ENCODE data around the gene OSCP1.

Gene OSCP1

GRCh38 chr1:36447450-36447849 is 2.8 kb downstream of the OSCP1 start:
- no peak overlapping the region for H3K4me3 ChIP-seq (ENCODE audit: low read depth in 1 of 2, low read length in 1 of 2)
- H3K27me3 ChIP-seq = no peaks in the 10 kb centered on the region
- H3K9me3 ChIP-seq = no peaks in the 10 kb centered on the region
- peak overlapping the region; percentile 80 for H3K27ac ChIP-seq
- H3K4me1 ChIP-seq (ENCODE audit: control insufficient read depth in 1 of 2, insufficient read depth in 1 of 2, low read depth in 1 of 2, low read length in 1 of 2) = peaks cover 51 to 53% of the 10 kb centered on the region in 2 experiments
- no peaks in the 10 kb centered on the region for H3K36me3 ChIP-seq
- TF ChIP-seq CTCF (IDR thresholded peaks at IDR 0.05) = no peak

- Histone ChIP-seq H3K9me3 (no peaks in the 10 kb centered on the region), H3K4me3 (ENCODE audit: low read depth in 1 of 2, low read length in 1 of 2) (peak overlapping the region; percentile 35 to 39), H3K27me3 (no peaks in the 10 kb centered on the region), H3K27ac (peak overlapping the region; percentile 80), H3K36me3 (no peaks in the 10 kb centered on the region), H3K4me1 (ENCODE audit: control insufficient read depth in 1 of 2, insufficient read depth in 1 of 2, low read depth in 1 of 2, low read length in 1 of 2) (peaks cover 52% of the 10 kb centered on the region in 2 experiments)
- no peak for TF ChIP-seq CTCF (IDR thresholded peaks at IDR 0.05)
These were observed 3.5 kb downstream of the OSCP1 start for GRCh38 chr1:36446746-36447145.

GRCh38 chr1:36446271-36446670 is 4.0 kb downstream of the OSCP1 start:
- TF ChIP-seq CTCF (IDR thresholded peaks at IDR 0.05) = peak; percentile 34
- peaks cover 47 to 48% of the 10 kb centered on the region in 2 experiments for H3K4me1 ChIP-seq (ENCODE audit: control insufficient read depth in 1 of 2, insufficient read depth in 1 of 2, low read depth in 1 of 2, low read length in 1 of 2)
- no peaks in the 10 kb centered on the region for H3K9me3 ChIP-seq
- no peaks in the 10 kb centered on the region for H3K36me3 ChIP-seq
- H3K27ac ChIP-seq = peak overlapping the region; percentile 80
- H3K27me3 ChIP-seq = no peaks in the 10 kb centered on the region
- peak overlapping the region; percentile 35 to 39 for H3K4me3 ChIP-seq (ENCODE audit: low read depth in 1 of 2, low read length in 1 of 2)

GRCh38 chr1:36443297-36443696 is 7.0 kb downstream of the OSCP1 start:
- Histone ChIP-seq H3K9me3 (no peaks in the 10 kb centered on the region), H3K27ac (no peak overlapping the region), H3K27me3 (no peaks in the 10 kb centered on the region), H3K36me3 (no peaks in the 10 kb centered on the region), H3K4me1 (ENCODE audit: control insufficient read depth in 1 of 2, insufficient read depth in 1 of 2, low read depth in 1 of 2, low read length in 1 of 2) (peaks cover 23 to 25% of the 10 kb centered on the region in 2 experiments), H3K4me3 (ENCODE audit: low read depth in 1 of 2, low read length in 1 of 2) (no peak overlapping the region)
- TF ChIP-seq CTCF (IDR thresholded peaks at IDR 0.05) = no peak

GRCh38 chr1:36442337-36442736 is 7.9 kb downstream of the OSCP1 start:
- no peaks in the 10 kb centered on the region for H3K9me3 ChIP-seq
- H3K4me1 ChIP-seq (ENCODE audit: control insufficient read depth in 1 of 2, insufficient read depth in 1 of 2, low read depth in 1 of 2, low read length in 1 of 2) = peaks cover 14 to 17% of the 10 kb centered on the region in 2 experiments
- no peak for TF ChIP-seq CTCF (IDR thresholded peaks at IDR 0.05)
- no peaks in the 10 kb centered on the region for H3K36me3 ChIP-seq
- no peak overlapping the region for H3K4me3 ChIP-seq (ENCODE audit: low read depth in 1 of 2, low read length in 1 of 2)
- H3K27ac ChIP-seq = no peak overlapping the region
- H3K27me3 ChIP-seq = no peaks in the 10 kb centered on the region

GRCh38 chr1:36440646-36441045 is 9.6 kb downstream of the OSCP1 start:
- Histone ChIP-seq H3K4me3 (ENCODE audit: low read depth in 1 of 2, low read length in 1 of 2) (no peak overlapping the region), H3K27ac (no peak overlapping the region), H3K4me1 (ENCODE audit: control insufficient read depth in 1 of 2, insufficient read depth in 1 of 2, low read depth in 1 of 2, low read length in 1 of 2) (peaks cover 0 to 3% of the 10 kb centered on the region in 2 experiments), H3K9me3 (no peaks in the 10 kb centered on the region), H3K36me3 (no peaks in the 10 kb centered on the region), H3K27me3 (no peaks in the 10 kb centered on the region)
- no peak for TF ChIP-seq CTCF (IDR thresholded peaks at IDR 0.05)

Measured in neutrophil (primary cell).